ENCODE results near the gene ABT1.

DNA sequence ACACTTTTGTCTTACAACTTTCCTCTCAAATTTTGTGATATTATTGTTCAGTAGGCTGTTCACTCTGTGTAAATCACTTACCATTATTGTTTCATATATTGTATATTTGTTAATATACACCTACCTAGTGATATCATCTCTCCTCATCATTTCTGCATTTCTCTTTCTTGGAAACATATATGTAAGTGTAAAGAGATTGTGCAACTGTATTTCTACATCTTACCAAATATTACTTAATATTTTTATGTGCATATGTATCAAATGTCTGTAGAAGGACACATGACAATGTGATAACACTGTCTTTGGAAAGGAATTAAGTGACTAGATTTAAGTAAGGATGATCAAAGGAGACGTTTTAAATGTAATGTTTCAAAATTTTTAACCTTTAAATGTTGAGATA is 32.6 kb downstream of the ABT1 start:
- TF ChIP-seq, protein P1, sequence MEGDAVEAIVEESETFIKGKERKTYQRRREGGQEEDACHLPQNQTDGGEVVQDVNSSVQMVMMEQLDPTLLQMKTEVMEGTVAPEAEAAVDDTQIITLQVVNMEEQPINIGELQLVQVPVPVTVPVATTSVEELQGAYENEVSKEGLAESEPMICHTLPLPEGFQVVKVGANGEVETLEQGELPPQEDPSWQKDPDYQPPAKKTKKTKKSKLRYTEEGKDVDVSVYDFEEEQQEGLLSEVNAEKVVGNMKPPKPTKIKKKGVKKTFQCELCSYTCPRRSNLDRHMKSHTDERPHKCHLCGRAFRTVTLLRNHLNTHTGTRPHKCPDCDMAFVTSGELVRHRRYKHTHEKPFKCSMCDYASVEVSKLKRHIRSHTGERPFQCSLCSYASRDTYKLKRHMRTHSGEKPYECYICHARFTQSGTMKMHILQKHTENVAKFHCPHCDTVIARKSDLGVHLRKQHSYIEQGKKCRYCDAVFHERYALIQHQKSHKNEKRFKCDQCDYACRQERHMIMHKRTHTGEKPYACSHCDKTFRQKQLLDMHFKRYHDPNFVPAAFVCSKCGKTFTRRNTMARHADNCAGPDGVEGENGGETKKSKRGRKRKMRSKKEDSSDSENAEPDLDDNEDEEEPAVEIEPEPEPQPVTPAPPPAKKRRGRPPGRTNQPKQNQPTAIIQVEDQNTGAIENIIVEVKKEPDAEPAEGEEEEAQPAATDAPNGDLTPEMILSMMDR (IDR thresholded peaks at IDR 0.05) = no peak
- no peak for TF ChIP-seq POLR2A (IDR thresholded peaks at IDR 0.05)

All from Peyer's patch (tissue), 4 donors.